Activated CD8-positive, alpha-beta memory T cell treated with anti-CD3 and anti-CD28 coated beads, Interleukin-2, amount 50 U/mL, for 1 hour (primary cell): ENCODE results near the gene KLHDC7A.

ENCODE experiments used
- DNase-seq: peaks from one replicate; pipeline ENCODE4 v3.0.0-alpha.2; 2020; ENCODE audit errors: extremely low read depth

KLHDC7A gene

DNA sequence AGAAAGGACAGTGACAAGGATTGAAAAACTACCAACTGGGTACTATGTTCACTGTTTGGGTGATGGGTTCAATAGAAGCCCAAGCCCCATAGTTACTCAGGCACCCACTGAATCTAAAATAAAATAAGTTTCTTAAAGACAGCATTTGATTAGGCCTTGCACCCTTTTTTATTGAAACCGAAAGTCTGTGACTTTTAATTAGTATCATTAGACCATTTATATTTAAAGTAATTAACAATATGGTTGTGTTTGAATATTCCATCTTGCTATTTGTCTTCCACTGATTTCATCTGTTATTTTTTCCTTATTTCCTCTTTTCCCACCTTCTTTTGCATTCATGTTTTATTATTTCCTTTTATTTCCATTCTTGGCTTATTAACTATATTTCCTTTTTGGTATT, 27.4 kb downstream of the KLHDC7A start:
- DNase-seq = no peak

DNA sequence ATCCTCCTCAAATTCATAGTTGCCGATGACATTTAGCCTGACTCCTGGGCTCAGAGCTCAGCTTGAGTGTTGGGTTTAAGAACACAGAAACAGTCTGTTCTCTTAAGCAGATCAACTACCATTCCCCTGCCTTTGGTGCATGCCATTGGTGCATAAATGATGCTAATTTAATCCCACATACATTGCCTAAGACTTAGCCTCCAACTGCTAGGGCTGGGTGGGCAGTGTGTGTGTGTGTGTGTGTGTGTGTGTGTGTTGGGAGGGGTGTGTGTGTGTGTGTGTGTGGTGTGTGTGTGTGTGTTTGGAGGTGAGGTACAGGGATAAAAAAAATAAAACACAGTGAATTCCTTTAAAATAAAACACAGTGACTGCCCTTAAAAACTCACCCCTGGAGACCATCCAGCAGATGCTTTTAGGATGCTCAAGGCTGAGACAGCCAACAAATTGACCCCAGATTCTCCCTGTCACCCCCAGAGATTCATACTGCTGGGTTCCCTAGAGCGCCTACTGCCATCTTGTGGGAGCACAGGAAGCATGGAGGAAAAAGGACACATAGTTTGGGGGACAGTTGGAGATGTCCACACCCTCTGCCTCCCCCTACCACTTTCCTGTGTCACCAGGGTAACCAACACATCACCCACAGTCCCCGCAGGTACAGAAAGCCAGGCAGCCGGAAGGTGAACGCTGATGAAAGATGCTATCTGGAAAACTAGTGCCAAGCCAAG, 30.6 kb downstream of the KLHDC7A start:
- DNase-seq = no peak

DNA sequence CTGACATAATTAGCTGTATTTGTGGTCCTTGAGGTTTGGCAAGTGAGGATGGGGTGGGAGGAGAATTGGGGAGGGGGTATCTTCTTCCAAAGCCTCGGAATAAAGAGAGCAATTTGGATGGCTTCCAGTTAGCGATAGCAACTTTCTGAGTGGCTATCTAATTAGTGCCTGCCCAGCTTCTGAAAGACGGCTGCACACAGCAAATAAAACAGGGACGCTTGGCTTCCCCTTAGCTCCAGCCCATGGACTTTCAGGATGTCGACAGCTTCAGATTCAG, 31.1 kb downstream of the KLHDC7A start:
- no peak for DNase-seq

DNA sequence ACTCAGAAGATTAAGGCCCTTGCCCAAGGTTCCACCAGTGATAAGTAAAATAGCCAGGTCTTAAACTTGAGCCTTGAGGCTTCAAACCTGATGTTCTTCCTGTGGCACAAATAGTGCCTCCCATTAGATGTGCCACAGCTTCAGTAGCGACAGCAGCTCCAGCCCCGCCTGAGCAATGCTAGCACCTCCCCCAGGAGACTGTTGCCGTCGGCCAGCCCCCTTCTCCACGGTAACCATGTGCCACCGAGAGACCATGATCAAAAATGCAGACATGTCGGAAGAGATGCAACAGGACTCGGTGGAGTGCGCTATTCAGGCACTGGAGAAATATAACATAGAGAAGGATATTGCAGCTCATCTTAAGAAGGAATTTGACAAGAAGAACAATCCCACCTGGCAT, 32.2 kb downstream of the KLHDC7A start:
- DNase-seq = no peak

DNA sequence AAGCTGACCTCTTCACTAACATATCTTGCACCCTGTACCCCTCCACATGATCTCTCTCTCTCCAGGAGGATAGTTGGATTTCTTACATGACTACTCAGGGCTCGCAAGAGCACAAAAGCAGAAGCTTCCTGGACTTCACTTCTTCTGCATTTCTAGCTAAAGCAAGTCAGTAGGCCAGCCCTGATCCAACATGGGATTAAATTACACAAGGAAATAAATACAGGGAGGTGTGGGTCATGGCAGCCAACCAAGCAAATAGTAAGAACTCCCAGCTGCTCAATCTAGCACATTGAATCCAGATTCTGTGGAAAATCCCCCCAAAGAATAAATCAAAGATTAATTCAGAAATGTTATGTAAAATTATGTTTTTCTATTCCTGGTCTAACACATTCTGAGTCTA, 33.3 kb downstream of the KLHDC7A start:
- no peak for DNase-seq

DNA sequence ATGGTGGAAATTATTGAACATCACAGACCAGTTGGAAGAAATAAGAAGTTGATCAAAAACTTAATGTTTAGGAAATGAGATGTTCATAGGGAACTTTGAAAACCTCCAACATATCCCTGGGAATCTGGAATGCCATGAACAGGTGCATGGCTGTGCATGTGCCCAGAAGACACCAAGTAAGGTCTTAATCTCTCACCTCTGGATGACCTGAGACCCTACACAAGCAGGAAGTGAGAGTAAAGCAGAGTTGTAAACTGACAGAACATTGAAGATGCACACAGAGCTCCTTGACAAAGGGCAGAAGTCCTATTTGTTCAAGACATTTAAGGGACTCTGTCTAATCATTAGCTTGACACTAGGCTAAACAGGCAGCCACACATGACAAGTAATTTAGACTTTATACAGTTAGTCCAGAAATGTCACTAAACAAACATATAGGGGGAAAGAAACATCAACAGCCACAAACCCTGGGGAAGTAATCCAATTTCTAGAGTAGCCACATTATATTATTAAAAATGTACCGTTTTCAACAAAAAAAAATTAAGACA, 34.5 kb downstream of the KLHDC7A start:
- no peak for DNase-seq

DNA sequence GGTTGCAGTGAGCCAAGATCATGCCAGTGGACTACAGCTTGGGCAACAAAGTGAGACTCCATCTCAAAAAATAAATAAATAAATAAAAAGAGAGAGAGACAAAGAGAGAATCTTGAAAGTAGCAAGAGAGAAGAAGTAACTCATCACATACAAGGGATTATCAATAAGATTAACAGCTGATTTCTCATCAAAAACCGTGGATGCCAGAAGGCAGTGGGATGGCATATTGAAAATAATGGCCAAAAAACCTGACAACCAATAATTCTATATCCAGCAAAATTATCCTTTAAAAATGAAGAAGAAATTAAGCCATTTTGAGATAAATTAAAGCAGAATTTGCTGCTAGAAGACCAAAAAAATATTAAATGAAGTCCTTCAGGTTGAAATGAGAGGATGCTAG, 35.7 kb downstream of the KLHDC7A start:
- no peak for DNase-seq

DNA sequence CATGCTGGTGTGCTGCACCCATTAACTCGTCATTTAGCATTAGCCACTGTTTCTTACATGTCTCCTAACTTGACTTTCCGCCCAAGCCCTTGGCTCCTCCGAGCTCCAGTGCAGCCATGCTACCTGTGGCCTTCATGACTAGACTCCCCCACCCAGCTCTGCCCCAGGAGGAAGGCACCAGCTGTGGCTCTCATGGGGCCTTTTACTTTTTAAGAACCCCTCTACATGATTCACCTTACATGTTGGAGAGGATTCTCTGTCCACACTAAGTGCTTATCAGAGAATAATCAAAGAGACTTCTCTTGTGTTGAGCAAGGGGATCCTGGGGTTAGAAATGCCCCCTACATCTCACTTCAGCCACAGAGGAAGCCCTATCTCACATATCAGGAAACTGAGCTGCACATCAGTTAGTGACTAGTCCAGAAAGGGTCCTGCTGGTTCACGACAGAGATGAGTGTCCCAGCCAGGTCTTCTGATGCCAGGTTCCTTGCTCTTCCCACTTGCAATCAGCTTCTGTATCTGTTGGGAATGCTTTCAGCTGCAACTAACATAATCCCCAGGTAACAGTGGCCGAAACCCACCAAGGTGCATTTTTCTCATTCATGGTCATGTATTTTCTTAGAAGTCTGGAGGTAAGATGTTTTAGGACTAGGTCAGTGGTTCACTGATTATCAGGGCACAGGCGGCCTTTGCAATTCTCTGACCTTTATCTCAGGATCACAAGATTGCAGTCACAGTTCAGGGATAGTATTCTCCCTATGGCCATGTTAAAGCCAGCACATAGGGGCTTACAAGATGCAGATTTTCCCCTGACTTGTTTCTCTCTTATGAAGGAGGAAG, 45.9 kb downstream of the KLHDC7A start:
- DNase-seq = no peak

DNA sequence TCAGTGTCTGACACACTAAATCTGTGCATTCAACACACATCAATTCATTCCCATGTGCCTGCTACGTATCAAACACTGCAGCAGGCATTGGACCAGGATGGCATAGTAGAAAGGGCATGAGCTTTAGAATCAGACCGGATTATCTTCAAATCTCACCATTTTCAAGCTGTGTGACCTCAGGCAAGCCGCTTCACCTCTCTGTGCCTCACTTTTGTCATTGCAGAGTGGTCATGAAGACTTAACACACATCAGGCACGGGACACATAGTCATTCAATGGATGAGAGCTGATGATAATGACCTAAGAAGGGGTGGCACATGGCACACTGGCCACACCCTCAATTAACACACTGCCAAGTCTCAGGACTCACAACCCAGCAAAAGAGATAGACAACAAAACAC, 46.8 kb downstream of the KLHDC7A start:
- no peak for DNase-seq

DNA sequence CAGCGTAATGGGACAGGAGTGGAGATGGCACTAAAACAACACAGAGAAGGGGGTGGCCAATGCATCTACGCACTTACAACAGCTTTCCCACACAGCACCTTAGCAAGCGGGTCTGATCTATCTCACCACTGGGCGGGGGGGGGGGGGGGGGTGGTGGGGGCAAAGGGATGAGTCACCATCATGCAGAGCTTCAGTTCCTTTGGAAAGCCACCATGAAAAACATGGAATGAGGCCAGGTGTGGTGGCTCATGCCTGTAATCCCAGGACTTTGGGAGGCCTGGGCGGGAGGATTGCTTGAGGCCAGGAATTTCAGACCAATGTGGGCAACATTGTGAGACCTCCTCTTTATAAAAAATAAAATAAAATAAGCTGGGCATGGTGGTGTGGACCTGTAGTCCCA, 47.2 kb downstream of the KLHDC7A start:
- no peak for DNase-seq

DNA sequence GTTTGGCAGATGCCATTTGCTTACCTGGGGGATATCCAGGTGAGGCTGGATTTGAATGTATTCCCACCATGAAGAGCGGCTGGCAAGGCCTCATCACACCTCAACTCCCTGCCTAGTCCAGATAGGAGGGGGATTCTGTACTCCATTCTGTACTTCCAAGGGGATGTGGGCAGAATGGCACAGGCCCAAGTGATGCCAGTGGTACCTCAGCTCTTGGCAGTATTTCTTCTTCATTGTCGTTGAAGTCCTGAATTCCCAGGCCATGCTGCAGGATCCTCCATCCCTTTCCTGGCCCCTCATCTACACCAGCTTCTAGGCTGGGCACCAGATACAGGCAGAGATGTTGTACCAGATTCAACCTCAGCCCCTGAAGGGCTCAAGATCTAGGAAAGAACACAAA, 47.9 kb downstream of the KLHDC7A start:
- no peak for DNase-seq

DNA sequence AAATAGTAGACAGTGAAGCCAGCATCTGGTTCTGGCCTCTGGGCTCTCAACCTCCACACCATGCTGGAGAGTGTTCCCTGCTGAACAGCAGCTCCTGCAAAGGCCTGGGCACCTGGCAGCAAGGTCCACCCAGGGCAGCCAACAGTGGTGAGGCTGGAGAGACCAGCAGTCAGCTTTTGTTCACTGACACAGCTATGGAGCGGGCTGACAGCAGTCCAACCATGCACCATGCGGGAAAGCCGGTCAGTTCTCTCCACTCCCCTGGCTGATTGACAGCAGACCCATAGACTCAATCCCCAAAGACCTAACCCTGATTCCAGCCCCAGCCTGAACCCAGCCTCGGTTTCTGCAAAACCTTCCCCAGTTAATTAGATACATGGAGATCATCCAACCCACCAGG, 49.0 kb downstream of the KLHDC7A start:
- DNase-seq = no peak

DNA sequence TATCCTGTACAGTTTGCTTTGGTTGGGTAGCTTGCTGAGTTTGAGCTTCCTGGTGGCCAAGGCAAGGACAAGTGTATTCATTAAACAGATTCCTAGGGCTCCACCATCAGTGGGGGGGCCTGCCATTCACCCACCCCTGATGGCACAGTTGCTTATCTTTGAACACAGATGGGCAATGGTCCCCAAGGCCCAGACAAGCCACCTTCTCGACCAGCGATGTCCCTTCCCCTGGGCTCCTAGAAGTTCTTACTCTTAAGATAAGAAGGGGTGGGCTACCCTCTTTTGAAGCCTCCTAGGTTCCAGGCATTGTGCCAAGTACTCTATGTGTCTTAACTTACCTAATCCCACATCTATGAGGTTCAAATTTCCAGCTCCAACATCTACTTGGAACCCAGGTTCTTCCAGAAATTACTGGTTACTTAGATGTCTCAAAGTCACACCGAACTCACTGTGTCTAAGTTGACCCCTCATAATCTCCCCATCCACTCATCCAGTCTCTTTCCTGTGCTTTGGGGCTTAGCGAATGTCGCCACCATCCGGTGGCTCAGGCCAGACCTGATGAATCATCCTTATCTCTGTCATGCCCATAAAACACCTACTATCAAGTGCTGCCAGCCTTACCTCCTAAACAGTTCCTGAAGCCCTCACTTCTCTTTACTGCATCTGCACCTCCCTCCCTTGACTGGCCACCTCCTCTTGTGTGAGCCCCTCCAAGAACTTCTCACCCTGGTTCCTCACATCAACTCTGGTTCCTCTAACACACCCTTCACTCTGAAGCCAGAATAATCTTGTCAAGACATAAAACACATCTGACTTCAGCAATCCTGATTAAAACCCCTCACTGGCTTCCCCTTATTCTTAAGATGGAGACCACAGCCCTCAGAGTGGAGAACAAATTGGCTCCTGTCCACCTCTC, 50.1 kb downstream of the KLHDC7A start:
- no peak for DNase-seq

DNA sequence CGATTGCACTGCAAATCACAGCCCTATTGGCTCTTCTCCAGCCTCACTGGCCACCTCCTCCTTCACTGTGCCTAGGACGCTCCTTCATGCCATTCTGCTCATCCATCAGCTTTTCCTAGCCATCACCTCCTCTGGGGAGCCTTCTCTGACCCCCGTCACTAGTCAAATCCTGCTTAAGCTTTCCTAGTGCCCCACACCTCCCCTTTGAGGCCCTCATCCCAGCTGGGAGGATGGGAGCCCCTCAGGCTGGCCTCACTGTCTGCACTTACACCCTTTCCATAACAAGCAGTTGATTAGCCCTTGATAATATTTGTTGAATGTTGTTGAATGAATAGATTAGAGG, 50.7 kb downstream of the KLHDC7A start:
- no peak for DNase-seq

DNA sequence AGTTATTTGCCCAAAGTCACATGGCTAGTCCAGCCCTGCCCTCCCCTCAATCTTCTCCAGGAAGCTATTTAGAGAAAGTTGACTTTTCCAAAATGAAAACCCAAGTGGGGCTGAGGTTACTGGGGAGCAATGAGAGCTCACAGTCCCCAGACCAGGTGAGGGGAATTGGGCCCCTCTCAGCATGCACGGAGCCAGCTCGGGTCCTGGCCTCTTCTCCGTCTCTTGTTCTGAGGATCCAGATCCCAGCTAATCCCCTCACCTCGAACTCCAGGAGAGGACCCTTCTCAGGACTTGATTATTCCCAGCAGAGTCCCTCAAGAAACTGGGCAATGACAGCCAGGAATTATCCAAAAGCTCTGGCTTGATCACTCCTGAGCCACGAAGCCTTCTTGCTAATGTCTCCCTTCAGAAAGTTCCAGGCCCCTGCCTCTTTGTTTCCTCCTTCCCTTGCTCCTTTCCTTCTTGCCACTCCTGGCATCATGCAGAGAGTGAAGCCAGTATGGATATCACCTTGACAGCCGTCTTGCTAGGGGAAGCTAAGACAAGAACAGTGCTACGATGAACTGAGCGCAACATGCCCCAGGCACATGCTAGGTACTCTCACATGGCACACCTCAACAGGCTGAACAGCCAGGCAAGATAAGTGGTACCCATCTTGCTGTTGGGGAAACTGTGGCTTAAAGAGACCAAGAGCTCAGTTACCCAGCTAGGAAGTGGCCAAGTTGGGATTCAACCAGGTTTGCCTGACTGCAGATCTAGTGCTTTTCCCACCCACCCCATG, 51.9 kb downstream of the KLHDC7A start:
- DNase-seq = no peak

DNA sequence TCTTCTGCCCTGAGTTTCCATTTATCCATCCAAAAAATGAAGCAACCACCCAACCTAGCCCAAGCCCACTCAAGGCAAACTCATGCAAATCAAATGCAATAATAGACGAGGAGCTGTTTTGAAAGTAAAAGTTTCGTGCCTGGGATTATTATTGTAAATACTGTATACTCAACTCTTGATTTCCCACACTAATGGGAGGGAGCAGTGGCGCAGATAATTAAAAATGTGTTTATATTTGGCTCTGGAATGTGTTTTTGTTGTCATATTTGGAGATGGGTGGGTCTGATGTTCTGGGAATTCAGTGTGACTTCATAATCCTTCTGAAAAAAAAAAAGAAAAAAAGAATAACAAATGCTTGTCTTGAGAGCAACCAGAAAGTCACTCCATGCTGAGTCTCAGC, 52.5 kb downstream of the KLHDC7A start:
- no peak for DNase-seq

DNA sequence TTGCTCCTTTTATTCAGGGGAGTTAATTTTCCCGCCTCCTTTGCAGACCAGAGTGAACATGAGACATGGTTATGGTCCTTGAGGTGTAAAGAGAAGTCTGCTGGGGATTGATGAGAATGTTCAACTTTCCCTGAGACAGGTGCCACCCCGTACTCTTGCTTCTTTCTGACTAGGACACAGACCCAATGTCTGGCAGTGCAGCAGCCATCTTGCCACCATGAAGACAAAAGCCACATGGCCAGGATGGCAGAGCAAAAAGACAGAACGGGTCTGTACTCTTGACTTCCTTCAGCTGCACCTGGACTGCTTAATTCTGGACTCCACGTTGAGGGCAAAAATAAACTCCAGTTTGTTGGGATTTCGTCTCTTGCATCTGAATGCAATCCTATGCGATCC, 54.1 kb downstream of the KLHDC7A start:
- no peak for DNase-seq
